22Rv1 (cell line): ENCODE results near the gene TLCD3B.

Experiments used
- CTCF ChIP-seq: fragments of 450-650 bp; IDR thresholded peaks from 2 replicates; pipeline ENCODE4 v1.5.1; 2017; ENCODE audit warnings: mild to moderate bottlenecking
- ZFX ChIP-seq: fragments of 450-650 bp; IDR thresholded peaks from 2 replicates; pipeline ENCODE4 v1.6.1; 2017; ENCODE audit warnings: antibody characterized with exemption, borderline replicate concordance

- TF ChIP-seq CTCF, result no peak
- TF ChIP-seq ZFX, result no peak
Measured at GRCh38 chr16:29993191-29993902, 37.7 kb downstream of the TLCD3B start.
